T-helper 22 cell (primary cell): ENCODE results near the gene GPR65.
"Not testable (repeated sequence)": the region's sequence is repeated elsewhere in the genome, so short reads cannot be mapped to it uniquely, and the experiment has no call there.

Experiments
- DNase-seq: peaks from one replicate; pipeline ENCODE4 v3.0.0-alpha.2; 2020; ENCODE audit warnings: low read depth

GPR65 gene

GRCh38 chr14:88004506-88005036 is 364 bp upstream of the GPR65 start:
- DNase-seq = no peak

GRCh38 chr14:88005978-88006851 is 1.3 kb downstream of the GPR65 start:
- peak; percentile 67 for DNase-seq

DNA sequence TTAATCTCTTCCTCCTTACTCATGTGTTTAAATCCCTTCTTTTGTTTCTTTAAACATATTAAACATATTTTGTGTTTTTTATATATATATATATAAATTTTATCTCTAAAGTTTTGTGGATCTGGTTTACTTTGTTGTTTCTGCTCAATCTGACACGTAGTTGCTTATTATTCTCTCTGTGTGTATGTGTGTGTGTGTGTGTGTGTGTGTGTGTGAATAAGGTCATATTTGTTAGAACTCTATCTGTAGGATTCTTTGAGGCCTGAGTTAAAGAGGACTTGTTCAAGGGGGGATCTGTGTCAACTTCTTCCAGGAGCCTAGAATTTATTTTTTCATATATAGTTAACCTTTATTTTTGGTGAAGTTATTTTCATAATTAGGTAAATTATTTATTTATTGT is 2.7 kb downstream of the GPR65 start:
- no peak for DNase-seq

GRCh38 chr14:88008039-88008742 is 3.3 kb downstream of the GPR65 start:
- no peak for DNase-seq

- DNase-seq = no peak
These were observed 4.6 kb downstream of the GPR65 start for GRCh38 chr14:88009486-88009885.

DNA sequence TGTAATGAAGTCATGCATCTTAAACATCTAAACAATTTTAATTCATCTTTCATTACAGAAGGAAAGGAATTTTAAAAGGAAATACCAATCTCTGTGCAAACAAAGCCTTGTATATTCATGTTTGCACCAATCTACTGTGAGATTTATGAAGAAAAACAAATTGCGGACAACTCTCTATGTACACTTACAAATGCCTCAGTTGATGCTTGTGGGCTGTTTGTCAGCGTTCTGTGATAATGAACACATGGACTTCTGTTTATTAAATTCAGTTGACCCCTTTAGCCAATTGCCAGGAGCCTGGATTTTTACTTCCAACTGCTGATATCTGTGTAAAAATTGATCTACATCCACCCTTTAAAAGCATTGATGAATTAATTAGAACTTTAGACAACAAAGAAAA is 5.4 kb downstream of the GPR65 start:
- no peak for DNase-seq

- DNase-seq = no peak
These were observed 7.6 kb downstream of the GPR65 start for GRCh38 chr14:88012495-88012894.

GRCh38 chr14:88013750-88014349 is 8.9 kb downstream of the GPR65 start:
- DNase-seq = peak; percentile 8

- DNase-seq = no peak
These were observed 11.8 kb downstream of the GPR65 start for GRCh38 chr14:88016768-88017167.

DNA sequence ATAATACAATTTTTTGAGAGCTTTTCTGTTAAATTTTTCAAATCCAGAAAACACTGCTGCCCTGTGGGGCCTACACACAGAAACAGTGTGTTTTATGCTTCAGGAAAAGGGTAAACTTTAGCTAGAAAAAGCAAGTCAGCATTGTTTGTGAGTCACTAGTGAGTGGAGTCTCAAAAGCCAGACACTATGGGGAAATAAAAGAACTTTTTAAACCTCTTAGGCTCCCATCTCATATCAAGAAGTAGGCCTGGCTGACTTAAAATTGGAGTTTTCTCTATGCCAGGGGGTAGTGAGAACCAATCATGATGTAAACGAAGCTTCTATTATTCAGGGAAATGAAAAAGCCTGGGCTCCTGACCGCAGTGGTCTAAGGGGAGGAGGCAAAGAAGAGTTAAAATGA is 12.6 kb downstream of the GPR65 start:
- DNase-seq = no peak

- no peak for DNase-seq
These were observed 18.8 kb downstream of the GPR65 start for GRCh38 chr14:88023658-88024187.

DNA sequence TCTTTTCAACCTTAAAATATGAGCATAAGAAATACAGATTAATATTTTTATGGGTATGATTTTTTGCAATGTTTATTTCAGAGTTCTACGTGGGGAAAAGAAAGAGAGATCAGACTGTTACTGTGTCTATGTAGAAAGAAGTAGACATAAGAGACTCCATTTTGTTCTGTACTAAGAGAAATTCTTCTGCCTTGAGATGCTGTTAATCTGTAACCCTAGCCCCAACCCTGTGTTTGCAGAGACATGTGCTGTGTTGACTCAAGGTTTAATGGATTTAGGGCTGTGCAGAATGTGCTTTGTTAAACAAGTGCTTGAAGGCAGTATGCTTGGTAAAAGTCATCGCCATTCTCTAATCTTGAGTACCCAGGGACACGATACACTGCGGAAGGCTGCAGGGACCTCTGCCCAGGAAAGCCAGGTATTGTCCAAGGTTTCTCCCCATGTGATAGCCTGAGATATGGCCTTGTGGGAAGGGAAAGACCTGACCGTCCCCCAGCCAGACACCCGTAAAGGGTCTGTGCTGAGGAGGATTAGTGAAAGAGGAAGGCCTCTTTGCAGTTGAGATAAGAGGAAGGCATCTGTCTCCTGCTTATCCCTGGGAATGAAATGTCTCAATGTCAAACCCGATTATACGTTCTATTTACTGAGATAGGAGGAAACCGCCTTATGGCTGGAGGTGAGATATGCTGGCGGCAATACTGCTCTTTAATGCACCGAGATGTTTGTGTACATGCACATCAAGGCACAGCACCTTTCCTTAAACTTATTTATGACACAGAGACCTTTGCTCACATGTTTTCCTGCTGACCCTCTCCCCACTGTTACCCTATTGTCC is 19.5 kb downstream of the GPR65 start:
- not testable (repeated sequence) for DNase-seq

DNA sequence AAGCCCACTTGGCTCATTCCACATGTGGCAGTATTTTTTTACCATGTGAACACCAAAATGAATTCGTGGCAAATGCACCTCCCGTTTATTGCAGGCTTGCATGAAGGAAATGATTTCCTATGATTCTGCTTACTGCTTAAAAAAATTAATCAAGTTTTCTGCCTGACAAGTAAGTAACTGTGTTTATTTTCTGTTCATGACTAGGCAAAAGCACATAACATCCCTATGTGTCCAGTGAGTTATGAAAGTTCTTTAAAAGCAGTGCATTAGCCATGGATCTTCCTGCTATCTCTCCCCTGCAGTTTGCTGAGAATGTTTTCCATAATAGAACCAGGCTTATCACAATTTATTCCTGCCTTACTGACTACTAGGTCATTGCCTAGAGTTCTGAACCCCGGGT is 20.4 kb downstream of the GPR65 start:
- DNase-seq = no peak

GRCh38 chr14:88026890-88027289 is 22.0 kb downstream of the GPR65 start:
- no peak for DNase-seq

DNA sequence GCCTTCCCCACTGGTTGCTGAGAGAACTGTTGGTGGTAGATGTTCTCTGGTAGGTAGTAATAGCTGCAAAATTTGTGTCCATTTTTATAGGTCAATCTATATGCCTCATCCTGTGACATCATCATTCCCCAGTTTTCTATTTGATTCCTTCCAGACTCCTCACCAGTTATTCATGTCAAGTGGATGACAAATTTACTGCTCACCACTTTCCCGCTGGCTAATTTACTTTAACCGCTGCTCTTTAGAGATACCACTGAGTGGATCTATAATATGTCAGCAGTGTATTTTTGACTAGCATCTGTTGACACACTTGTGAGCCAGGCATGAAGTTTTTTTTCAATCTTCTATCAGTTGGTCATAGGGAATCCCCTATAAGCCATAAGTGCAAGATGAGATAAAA is 24.6 kb downstream of the GPR65 start:
- no peak for DNase-seq

DNA sequence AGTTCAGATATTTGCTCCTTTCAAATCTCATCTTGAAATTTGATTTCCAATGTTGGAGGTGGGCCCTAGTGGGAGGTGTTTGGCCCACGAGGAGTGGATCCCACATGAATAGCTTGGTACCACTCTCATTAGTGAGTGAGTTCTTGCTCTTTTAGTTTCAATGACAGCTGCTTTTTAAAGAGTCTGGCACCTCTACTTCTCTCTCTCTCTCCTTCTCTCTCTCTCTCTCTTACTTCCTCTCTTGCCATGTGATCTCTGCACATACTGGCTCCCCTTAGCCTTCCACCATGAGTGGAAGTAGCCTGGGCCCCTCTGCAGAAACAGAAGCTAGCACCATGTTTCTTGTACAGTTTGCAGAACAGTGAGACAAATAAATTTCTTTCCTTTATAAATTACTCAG is 25.1 kb downstream of the GPR65 start:
- DNase-seq = no peak

DNA sequence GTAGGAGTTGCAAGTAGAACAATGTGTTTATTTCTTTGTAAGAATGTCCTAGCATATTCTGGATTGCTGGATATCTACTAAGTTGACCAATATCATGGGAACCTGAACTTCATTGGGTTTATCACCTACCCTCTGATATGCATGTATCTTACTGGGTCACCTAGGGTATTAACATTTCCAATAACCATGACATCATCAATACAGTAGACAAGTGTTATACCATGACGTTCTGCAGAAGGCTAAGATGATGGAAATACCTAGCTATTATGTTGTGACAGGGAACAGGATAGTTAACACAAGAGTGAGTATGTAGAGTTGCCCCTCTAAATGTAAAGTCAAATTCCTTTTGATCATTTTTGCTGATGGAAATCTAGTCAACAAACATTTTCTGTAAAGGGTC is 26.0 kb downstream of the GPR65 start:
- DNase-seq = no peak

GRCh38 chr14:88032373-88032772 is 27.4 kb downstream of the GPR65 start:
- no peak for DNase-seq

DNA sequence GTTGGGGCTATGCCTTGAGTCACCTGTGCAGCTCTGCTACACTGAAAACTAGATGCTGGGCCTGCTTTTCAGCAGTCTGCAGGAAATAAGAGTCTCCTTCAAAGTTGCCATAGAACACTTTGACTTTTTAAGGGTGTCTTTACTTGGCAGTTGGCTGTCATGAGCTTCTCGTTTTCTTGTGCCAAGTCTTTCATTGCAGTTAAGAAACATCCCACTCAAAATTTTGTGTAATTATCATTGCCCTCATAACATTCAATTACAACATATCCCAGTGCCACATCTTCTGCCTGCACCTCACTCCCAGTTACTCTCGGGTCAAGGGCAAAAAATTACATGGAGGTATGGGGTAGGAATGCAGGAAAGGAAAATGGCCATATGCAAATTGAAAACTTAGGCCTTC is 29.1 kb downstream of the GPR65 start:
- no peak for DNase-seq

- no peak for DNase-seq
These were observed 31.5 kb downstream of the GPR65 start for GRCh38 chr14:88036422-88036821.

GRCh38 chr14:88037325-88037724 is 32.4 kb downstream of the GPR65 start:
- no peak for DNase-seq

- DNase-seq = no peak
These were observed 34.3 kb downstream of the GPR65 start for GRCh38 chr14:88039197-88039596.
